Lung (tissue), 16 donors: ENCODE data around the gene ASB6. TPM values are rescaled to one million over a fixed set of nuclear protein-coding genes. Genes with fewer than 3 reads are reported as not detected.

Experiments used
- ATAC-seq: fragments of 200-7000 bp; cut with Tn5 transposase; one replicate; pipeline ENCODE4 v1.9.1; 2020; ENCODE audit warnings: moderate number of reproducible peaks; ENCODE audit not compliant: insufficient read depth, low FRiP score
- DNase-seq, 3 donors: peaks; one replicate each; pipeline ENCODE4 v3.0.0-alpha.2; 2013 to 2017
- H3K27ac ChIP-seq, 2 donors: one replicate each; pipeline ENCODE4 v1.5.1; 2013; ENCODE audit warnings: mild to moderate bottlenecking in 2 of 2, moderate library complexity in 2 of 2, control low read depth in 1 of 2, inconsistent platforms in 1 of 2, low read depth in 1 of 2, low read length in 1 of 2
- H3K27me3 ChIP-seq, 3 donors: one replicate each; pipeline ENCODE4 v1.5.1; 2013; ENCODE audit warnings: low read length in 2 of 3; ENCODE audit not compliant: control insufficient read depth in 3 of 3, insufficient read depth in 3 of 3
- H3K36me3 ChIP-seq, 4 donors: one replicate each; pipeline ENCODE4 v1.5.1; 2013; ENCODE audit warnings: low read length in 4 of 4, mild to moderate bottlenecking in 1 of 4, moderate library complexity in 1 of 4; ENCODE audit not compliant: control insufficient read depth in 4 of 4, insufficient read depth in 4 of 4
- H3K4me1 ChIP-seq, 5 donors: one replicate each; pipeline ENCODE4 v1.5.1; 2013; ENCODE audit warnings: low read length in 5 of 5, mild to moderate bottlenecking in 2 of 5, moderate library complexity in 1 of 5; ENCODE audit not compliant: control insufficient read depth in 5 of 5, insufficient read depth in 5 of 5
- H3K4me3 ChIP-seq: one replicate; pipeline ENCODE4 v1.5.1; 2013; ENCODE audit warnings: mild to moderate bottlenecking, control low read depth, moderate library complexity
- H3K9ac ChIP-seq, 2 donors: one replicate each; pipeline ENCODE4 v1.5.1; 2013; ENCODE audit warnings: low read length in 2 of 2, control low read depth in 1 of 2; ENCODE audit not compliant: insufficient read depth in 1 of 2
- H3K9me3 ChIP-seq, 4 donors: one replicate each; pipeline ENCODE4 v1.5.1; 2013; ENCODE audit warnings: low read length in 3 of 4, mild to moderate bottlenecking in 1 of 4, moderate library complexity in 1 of 4; ENCODE audit not compliant: control insufficient read depth in 4 of 4, insufficient read depth in 3 of 4
- CTCF ChIP-seq: IDR thresholded peaks from 2 replicates; pipeline ENCODE4 v1.5.1; 2012; ENCODE audit warnings: mild to moderate bottlenecking; ENCODE audit errors: control extremely low read depth, extremely low read depth
- WGBS, 2 donors: extraction: QIAGEN DNeasy Blood & Tissue Kit; methylation state at CpG; one replicate each; pipeline ENCODE4 v1.1.7; 2013; 5-methylcytosine and 5-hydroxymethylcytosine counted together
- long read RNA-seq, 5 donors: transcript quantifications; one replicate each; lab custom pipeline, GENCODE V29; 2026
- polyA plus RNA-seq, 2 donors: library from polyadenylated mRNA; stranded (reverse); fragments of 200-250 nt; gene quantifications; one replicate each; pipeline ENCODE4 v1.2.1, GENCODE V29; 2013
- total RNA-seq, 2 donors: library from RNA; depleted of rRNA in 1 of 2; stranded (reverse); fragments of >200 nt in 1 of 2; gene quantifications; one replicate each; pipeline ENCODE4 v1.2.1, GENCODE V29; 2014 to 2021
- donor health status: control.
- donor health status: control.
- donor health status: Bipolar disorder and iron deficiency.
- donor health status: healthy.
- donor health status: DM: yes; HTN: yes; CAD: no.

The ASB6 gene
- total RNA-seq (10 to 100 TPM; 11.8 to 19.5 TPM), polyA plus RNA-seq (10 to 100 TPM; 15.7 to 16.4 TPM)
- long read RNA-seq, donor 1, partial matches to known transcripts = 0 of 4 reads
- long read RNA-seq, donor 1, other reads (novel, unspliced or antisense) = 0 of 4 reads
- long read RNA-seq, donor 2, partial matches to known transcripts = 0 of 2 reads
- long read RNA-seq, donor 2, other reads (novel, unspliced or antisense) = 0 of 2 reads
- long read RNA-seq, donor 3, partial matches to known transcripts = 0 of 2 reads
- long read RNA-seq, donor 3, other reads (novel, unspliced or antisense) = 0 of 2 reads
- long read RNA-seq, donor 4, partial matches to known transcripts = 0 of 4 reads
- long read RNA-seq, donor 4, other reads (novel, unspliced or antisense) = 0 of 4 reads
- long read RNA-seq, donor 5, transcript ASB6-201 (6 exons, 2,330 nt) = major isoform, 7 of 7 reads
- long read RNA-seq, donor 5, partial matches to known transcripts = 0 of 7 reads
- long read RNA-seq, donor 5, other reads (novel, unspliced or antisense) = 0 of 7 reads

- 0 to 1% methylated on average over 71 to 93 of the region's 93 CpGs for WGBS, 2 donors
- peaks cover 4 to 23% (median 17%) of the 10 kb centered on the region in 4 donors for H3K36me3 ChIP-seq
- H3K27ac ChIP-seq = peak within 1 kb of the TSS; percentile 39 to 92
- no peaks in the 10 kb centered on the region for H3K27me3 ChIP-seq
- peak; percentile 96 for TF ChIP-seq CTCF
- no peaks in the 10 kb centered on the region for H3K9me3 ChIP-seq
- DNase-seq (peak; percentile 98 to 99 (median 99)), ATAC-seq (peak; percentile 96)
- H3K4me1 ChIP-seq = peaks cover 5 to 20% (median 12%) of the 10 kb centered on the region in 5 donors
- H3K9ac ChIP-seq = peak within 1 kb of the TSS in 1 of 2 donors; percentile 75
- peak within 1 kb of the TSS; percentile 90 for H3K4me3 ChIP-seq
Observed at GRCh38 chr9:129641750-129642585, at the start of gene ASB6. Gene ASB6, minus strand, starts transcription at chr9:129642151. Its CDS starts 152 bp downstream, at chr9:129641999.

GRCh38 chr9:129688285-129689043, 46.5 kb upstream of the ASB6 start:
- no peak for DNase-seq
- Histone ChIP-seq H3K4me3 (no peak overlapping the region), H3K27me3 (peaks cover 0 to 5% (median 0%) of the 10 kb centered on the region in 3 donors), H3K9ac (no peak overlapping the region), H3K36me3 (no peaks in the 10 kb centered on the region), H3K27ac (no peak overlapping the region), H3K4me1 (no peaks in the 10 kb centered on the region), H3K9me3 (peaks cover 0 to 2% (median 0%) of the 10 kb centered on the region in 4 donors)
- no peak for TF ChIP-seq CTCF
- WGBS, 2 donors = 84 to 92% methylated on average over 11 of the region's 11 CpGs
- ATAC-seq = no peak

- H3K4me3 ChIP-seq = no peak overlapping the region
- no peak for TF ChIP-seq CTCF
- WGBS, 2 donors = 79 to 89% methylated on average over 10 of the region's 10 CpGs
- no peak overlapping the region for H3K27ac ChIP-seq
- no peaks in the 10 kb centered on the region for H3K4me1 ChIP-seq
- no peak overlapping the region for H3K9ac ChIP-seq
- H3K36me3 ChIP-seq = no peaks in the 10 kb centered on the region
- ATAC-seq (no peak), DNase-seq (no peak)
- no peaks in the 10 kb centered on the region for H3K9me3 ChIP-seq
- peaks cover 0 to 5% (median 0%) of the 10 kb centered on the region in 3 donors for H3K27me3 ChIP-seq
Observed at GRCh38 chr9:129687391-129687790, 45.4 kb upstream of the ASB6 start.
